Right cardiac atrium (tissue), 5 donors: ENCODE results near the gene CACNG4. TPM values are rescaled to one million over a fixed set of nuclear protein-coding genes. Genes with fewer than 3 reads are reported as not detected.

Experiments used
- ATAC-seq, 2 donors: fragments of 200-7000 bp; cut with Tn5 transposase; one replicate each; pipeline versions ENCODE4 v1.8.0 to v1.9.1; 2020; ENCODE audit warnings: moderate library complexity in 2 of 2, mild to moderate bottlenecking in 1 of 2
- DNase-seq, 3 donors: peaks; one replicate each; pipeline ENCODE4 v3.0.0-alpha.2; 2020
- H3K27ac ChIP-seq: one replicate; pipeline ENCODE4 v1.5.1; 2013; ENCODE audit warnings: mild to moderate bottlenecking, low read length, control low read depth, moderate library complexity
- H3K27me3 ChIP-seq: one replicate; pipeline ENCODE4 v1.6.1; 2013; ENCODE audit not compliant: control insufficient read depth, insufficient read depth
- H3K4me1 ChIP-seq: one replicate; pipeline ENCODE4 v1.6.1; 2013; ENCODE audit warnings: low read length; ENCODE audit not compliant: control insufficient read depth, insufficient read depth
- H3K4me3 ChIP-seq: one replicate; pipeline ENCODE4 v1.5.1; 2013; ENCODE audit warnings: low read length, control low read depth
- H3K9me3 ChIP-seq: one replicate; pipeline ENCODE4 v1.6.1; 2013; ENCODE audit warnings: low read length; ENCODE audit not compliant: control insufficient read depth
- WGBS: extraction: QIAGEN DNeasy Blood & Tissue Kit; methylation state at CpG from one replicate; pipeline ENCODE4 v1.1.7; 2013; 5-methylcytosine and 5-hydroxymethylcytosine counted together
- intact Hi-C, 4 donors: fragments of 100-400 bp; cut with DNase I; formaldehyde crosslinking; loops; one replicate each; pipeline versions ENCODE4 v1.11.0 to v1.14.0; 2022 to 2023
- polyA plus RNA-seq: library from polyadenylated mRNA; stranded (reverse); fragments of 200-250 nt; gene quantifications from one replicate; pipeline ENCODE4 v1.2.3, GENCODE V29; 2013
- total RNA-seq, 4 donors: library from RNA; stranded (reverse); fragmentation: NEBNext Ultra II Directional; extraction: Animal tissue kit (Norgen Biotek cat#: 25700); gene quantifications; one replicate each; pipeline ENCODE4 v1.2.1, GENCODE V29; 2021
- donor health status: healthy with polysubstance abuse.
- donor health status: DM: no; HTN: yes; CAD: no.
- donor health status: DM: no; HTN: no; CAD: no.
- donor health status: DM: no; HTN: yes; CAD: no; lungs with severe emphysema.
- donor health status: DM: yes; HTN: yes; CAD: no.

The CACNG4 gene
- total and polyA plus RNA-seq, 5 donors = 0.09 to 0.16 (median 0.14) TPM; not detected in 2

- WGBS = 1% methylated on average over 92 of the region's 92 CpGs
- Histone ChIP-seq H3K4me3 (peak overlapping the region; percentile 57), H3K27me3 (no peaks in the 10 kb centered on the region), H3K9me3 (no peaks in the 10 kb centered on the region), H3K27ac (no peak overlapping the region), H3K4me1 (peaks cover 1% of the 10 kb centered on the region)
- peak in 1 of 3 donors; percentile 65 for DNase-seq
- ATAC-seq = peak; percentile 22 to 46
- intact Hi-C loops = no loop called here
Observed at GRCh38 chr17:66964930-66965800, 658 bp downstream of the CACNG4 start.

GRCh38 chr17:66965801-66966262, 1.3 kb downstream of the CACNG4 start:
- DNase-seq (no peak), ATAC-seq (peak; percentile 16 to 38)
- Histone ChIP-seq H3K4me3 (peak overlapping the region; percentile 57), H3K4me1 (peaks cover 1% of the 10 kb centered on the region), H3K9me3 (no peaks in the 10 kb centered on the region), H3K27me3 (no peaks in the 10 kb centered on the region), H3K27ac (no peak overlapping the region)
- WGBS = 3% methylated on average over 36 of the region's 36 CpGs
- intact Hi-C loops = no loop called here

DNA sequence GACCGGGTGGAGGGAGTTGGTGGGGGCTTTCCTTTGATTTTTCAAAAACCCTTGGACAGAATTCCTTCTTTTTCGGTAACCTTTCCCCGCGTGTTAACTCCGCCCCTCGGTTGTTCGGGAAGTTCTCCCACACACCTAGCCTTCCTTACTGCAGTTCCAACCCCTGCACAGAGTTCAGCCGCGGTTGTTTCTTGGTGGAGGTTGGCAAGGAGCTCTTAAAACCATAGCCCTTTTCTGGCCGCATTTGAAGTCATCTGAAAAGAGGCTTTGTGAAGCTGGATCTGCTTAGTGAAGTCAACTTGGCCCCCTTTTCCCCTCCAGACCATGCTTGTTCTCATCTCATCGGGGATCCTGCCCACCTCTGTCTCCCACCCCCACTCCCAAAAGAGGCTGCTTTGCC, 1.8 kb downstream of the CACNG4 start:
- Histone ChIP-seq H3K27ac (no peak overlapping the region), H3K9me3 (no peaks in the 10 kb centered on the region), H3K27me3 (no peaks in the 10 kb centered on the region), H3K4me1 (peaks cover 1% of the 10 kb centered on the region), H3K4me3 (peak overlapping the region; percentile 57)
- ATAC-seq = no peak
- intact Hi-C loops = no loop called here
- no peak for DNase-seq
- WGBS = 24% methylated on average over 11 of the region's 11 CpGs

GRCh38 chr17:66966704-66967418, 2.4 kb downstream of the CACNG4 start:
- Histone ChIP-seq H3K9me3 (no peaks in the 10 kb centered on the region), H3K27ac (no peak overlapping the region), H3K4me1 (peaks cover 1% of the 10 kb centered on the region), H3K4me3 (no peak overlapping the region), H3K27me3 (no peaks in the 10 kb centered on the region)
- no peak for ATAC-seq
- intact Hi-C loops = no loop called here
- DNase-seq = no peak
- 82% methylated on average over 9 of the region's 9 CpGs for WGBS

DNA sequence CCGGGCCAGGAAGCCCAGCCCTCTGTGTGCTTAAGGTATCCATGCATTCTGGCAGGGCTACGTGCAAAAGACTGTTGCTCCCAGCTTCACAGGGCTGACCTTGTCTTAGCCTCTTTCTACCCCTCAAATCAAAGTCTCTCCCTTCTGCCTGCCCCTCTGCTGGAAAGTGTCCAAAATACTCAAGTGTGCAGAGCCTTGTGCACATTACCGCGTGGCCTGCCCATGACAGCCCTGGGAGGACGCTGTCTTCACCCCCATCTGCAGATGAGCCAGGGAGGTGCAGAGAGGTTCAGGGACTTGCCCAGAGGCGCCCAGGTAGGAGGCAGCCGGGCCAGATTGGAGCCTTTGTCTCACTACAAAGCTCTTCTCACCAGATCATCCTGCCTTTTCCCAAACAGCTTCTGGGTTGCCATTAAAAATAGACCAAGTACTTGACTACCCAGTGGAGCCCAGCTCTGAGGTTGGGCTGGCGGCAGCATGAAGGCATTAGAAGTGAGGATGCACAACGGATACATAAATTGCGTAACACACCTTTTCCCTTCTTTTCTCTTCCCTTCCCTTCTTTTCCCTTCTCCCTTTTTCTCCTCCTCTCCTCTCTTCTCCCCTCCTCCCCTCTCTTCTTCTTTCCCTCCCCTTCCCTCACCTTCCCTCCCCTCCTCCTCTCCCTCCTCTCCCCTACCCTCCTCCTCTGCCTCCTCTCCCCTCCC, 3.5 kb downstream of the CACNG4 start:
- Histone ChIP-seq H3K4me1 (peaks cover 1% of the 10 kb centered on the region), H3K4me3 (no peak overlapping the region), H3K9me3 (no peaks in the 10 kb centered on the region), H3K27ac (no peak overlapping the region), H3K27me3 (no peaks in the 10 kb centered on the region)
- 76% methylated on average over 10 of the region's 10 CpGs for WGBS
- no peak for DNase-seq
- intact Hi-C loops = no loop called here
- no peak for ATAC-seq

DNA sequence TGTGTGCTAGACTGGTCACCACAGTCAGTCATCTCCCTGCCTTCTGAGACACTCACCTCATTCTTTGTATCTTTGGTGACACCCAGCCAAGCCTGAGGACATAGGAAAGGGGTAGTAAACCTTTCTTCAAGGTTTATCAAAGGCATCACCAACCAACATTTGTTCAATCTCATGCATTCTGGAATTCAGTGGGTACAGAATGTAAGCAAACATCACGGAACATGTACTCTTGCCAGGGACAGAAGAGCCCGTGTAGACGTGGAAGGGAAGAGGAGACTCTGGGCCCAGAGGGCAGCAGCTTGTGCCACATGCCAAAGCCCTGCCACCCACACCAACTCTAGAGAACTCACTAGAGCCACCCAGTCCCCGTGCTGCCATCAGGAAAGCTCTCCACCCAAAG, 4.4 kb downstream of the CACNG4 start:
- peaks cover 1% of the 10 kb centered on the region for H3K4me1 ChIP-seq
- H3K9me3 ChIP-seq = no peaks in the 10 kb centered on the region
- no peak overlapping the region for H3K27ac ChIP-seq
- no peak overlapping the region for H3K4me3 ChIP-seq
- intact Hi-C loops = no loop called here
- WGBS = 87% methylated on average over 4 of the region's 4 CpGs
- ATAC-seq (no peak), DNase-seq (no peak)
- no peaks in the 10 kb centered on the region for H3K27me3 ChIP-seq

GRCh38 chr17:66970140-66970539, 5.6 kb downstream of the CACNG4 start:
- 85% methylated on average over 6 of the region's 6 CpGs for WGBS
- intact Hi-C loops = no loop called here
- DNase-seq = no peak
- H3K27me3 ChIP-seq = no peaks in the 10 kb centered on the region
- no peaks in the 10 kb centered on the region for H3K4me1 ChIP-seq
- H3K27ac ChIP-seq = no peak overlapping the region
- ATAC-seq = no peak
- H3K4me3 ChIP-seq = no peak overlapping the region
- H3K9me3 ChIP-seq = no peaks in the 10 kb centered on the region

DNA sequence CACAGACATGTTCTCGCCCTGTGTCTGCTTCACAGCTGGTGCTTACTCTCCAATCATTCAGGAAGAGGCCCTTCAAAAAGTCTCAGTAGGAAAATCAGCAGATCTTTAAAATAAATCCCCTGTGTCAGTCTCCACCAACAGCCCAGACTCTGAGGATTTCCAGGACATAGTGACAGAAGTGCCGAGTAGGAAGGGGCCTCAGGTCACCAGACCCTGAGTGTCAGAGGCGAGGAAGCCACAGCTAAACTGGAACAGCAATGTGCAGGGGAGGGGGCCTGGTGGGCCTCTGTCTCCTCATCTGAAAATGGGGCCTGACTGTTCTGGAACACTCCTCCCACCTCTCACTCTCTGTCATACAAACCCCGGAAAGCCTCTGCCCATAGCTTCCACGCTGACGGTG, 6.3 kb downstream of the CACNG4 start:
- Histone ChIP-seq H3K27me3 (no peaks in the 10 kb centered on the region), H3K9me3 (no peaks in the 10 kb centered on the region), H3K4me1 (no peaks in the 10 kb centered on the region), H3K27ac (no peak overlapping the region), H3K4me3 (no peak overlapping the region)
- DNase-seq = no peak
- ATAC-seq = no peak
- intact Hi-C loops = no loop called here
- WGBS = 72% methylated on average over 6 of the region's 6 CpGs

GRCh38 chr17:66971264-66971663, 6.8 kb downstream of the CACNG4 start:
- WGBS = 78% methylated on average over 6 of the region's 6 CpGs
- Histone ChIP-seq H3K9me3 (no peaks in the 10 kb centered on the region), H3K4me3 (no peak overlapping the region), H3K27me3 (no peaks in the 10 kb centered on the region), H3K27ac (no peak overlapping the region), H3K4me1 (no peaks in the 10 kb centered on the region)
- intact Hi-C loops = no loop called here
- ATAC-seq (no peak), DNase-seq (no peak)

GRCh38 chr17:66971730-66972441, 7.4 kb downstream of the CACNG4 start:
- Histone ChIP-seq H3K9me3 (no peaks in the 10 kb centered on the region), H3K27me3 (no peaks in the 10 kb centered on the region), H3K27ac (no peak overlapping the region), H3K4me1 (no peaks in the 10 kb centered on the region), H3K4me3 (no peak overlapping the region)
- ATAC-seq (no peak), DNase-seq (no peak)
- intact Hi-C loops = no loop called here
- WGBS = 83% methylated on average over 15 of the region's 15 CpGs
